HEK293 (cell line): Measurements from ENCODE around the gene SEMA3F.

Source experiments
- CTCF ChIA-PET: fragments of 350-600 bp; formaldehyde crosslinking; extraction: SDS; loops from one replicate; lab custom pipeline; 2021; ENCODE audit warnings: antibody characterized with exemption; lab: Yijun Ruan, JAX
- POLR2A ChIA-PET: fragments of 300-600 bp; formaldehyde crosslinking; extraction: SDS; loops from one replicate; lab custom pipeline; 2020; ENCODE audit warnings: antibody characterized with exemption, inconsistent platforms; lab: Yijun Ruan, JAX
- H3K27ac ChIP-seq: fragments of 200-500 bp; sonication (Bioruptor generic); 2 replicates; pipeline ENCODE4 v1.5.1; 2014; ENCODE audit warnings: low read depth, low read length, control low read depth, inconsistent platforms; ENCODE audit errors: extremely low read depth
- H3K36me3 ChIP-seq, 2 experiments: fragments of 200-500 bp in 1 of 2; sonication (Bioruptor generic) in 1 of 2; 1 replicate in 1 of 2; 2 replicates in 1 of 2; pipeline ENCODE4 v1.5.1; 2014 to 2017; ENCODE audit warnings: inconsistent platforms in 2 of 2, low read length in 2 of 2; ENCODE audit not compliant: control insufficient read depth in 2 of 2, insufficient read depth in 1 of 2
- H3K4me1 ChIP-seq: fragments of 200-500 bp; sonication (Bioruptor generic); 2 replicates; pipeline ENCODE4 v1.5.1; 2014; ENCODE audit warnings: mild to moderate bottlenecking, low read length, inconsistent platforms; ENCODE audit not compliant: control insufficient read depth, insufficient read depth
- H3K4me3 ChIP-seq: 2 replicates; pipeline ENCODE4 v1.5.1; 2011; ENCODE audit warnings: low read depth, mild to moderate bottlenecking, control low read depth, low read length, moderate library complexity
- H3K9me3 ChIP-seq: fragments of 200-500 bp; sonication (Bioruptor generic); 2 replicates; pipeline ENCODE4 v1.5.1; 2014; ENCODE audit warnings: low read depth, low read length, inconsistent platforms; ENCODE audit not compliant: control insufficient read depth, insufficient read depth
- BCL11A ChIP-seq: fragments of 450-650 bp; formaldehyde crosslinking; IDR thresholded peaks from 2 replicates; pipeline ENCODE4 v1.5.1; 2016; ENCODE audit warnings: low read depth, missing biosample characterization, missing genetic modification characterization
- REST ChIP-seq: fragments of 450-650 bp; formaldehyde crosslinking; IDR thresholded peaks from 2 replicates; pipeline ENCODE4 v1.5.1; 2016; ENCODE audit warnings: missing biosample characterization, missing genetic modification characterization
- SP3 ChIP-seq: fragments of 450-650 bp; formaldehyde crosslinking; IDR thresholded peaks from 2 replicates; pipeline ENCODE4 v1.5.1; 2016; ENCODE audit warnings: missing biosample characterization, missing genetic modification characterization
- ZBTB17 ChIP-seq: fragments of 450-650 bp; formaldehyde crosslinking; IDR thresholded peaks from 2 replicates; pipeline ENCODE4 v1.5.1; 2016; ENCODE audit warnings: missing biosample characterization, missing genetic modification characterization
- ZFP41 ChIP-seq: fragments of 450-650 bp; formaldehyde crosslinking; IDR thresholded peaks from 2 replicates; pipeline ENCODE4 v1.5.1; 2016; ENCODE audit warnings: missing biosample characterization, missing genetic modification characterization, borderline replicate concordance
- ZNF133 ChIP-seq: fragments of 450-650 bp; formaldehyde crosslinking; IDR thresholded peaks from 2 replicates; pipeline ENCODE4 v1.5.1; 2016; ENCODE audit warnings: missing biosample characterization, missing genetic modification characterization
- ZNF146 ChIP-seq: fragments of 450-650 bp; formaldehyde crosslinking; IDR thresholded peaks from 2 replicates; pipeline ENCODE4 v1.5.1; 2016; ENCODE audit warnings: missing biosample characterization, missing genetic modification characterization
- ZNF335 ChIP-seq: fragments of 450-650 bp; formaldehyde crosslinking; conservative IDR thresholded peaks from 2 replicates; pipeline ENCODE4 v1.5.1; 2016; ENCODE audit warnings: missing biosample characterization, missing genetic modification characterization
- ZNF341 ChIP-seq: fragments of 450-650 bp; formaldehyde crosslinking; IDR thresholded peaks from 2 replicates; pipeline ENCODE4; 2016; ENCODE audit warnings: low read depth, missing biosample characterization, missing genetic modification characterization
- ZNF350 ChIP-seq: fragments of 450-650 bp; formaldehyde crosslinking; IDR thresholded peaks from 2 replicates; pipeline ENCODE4 v1.5.0; 2017; ENCODE audit warnings: missing biosample characterization, mild to moderate bottlenecking, missing genetic modification characterization
- ZNF621 ChIP-seq: fragments of 450-650 bp; formaldehyde crosslinking; IDR thresholded peaks from 2 replicates; pipeline ENCODE4 v1.5.1; 2017; ENCODE audit warnings: missing biosample characterization, missing genetic modification characterization
- ZNF626 ChIP-seq: fragments of 450-650 bp; sonication (Bioruptor Pico); formaldehyde crosslinking; IDR thresholded peaks from 2 replicates; pipeline ENCODE4 v1.5.1; 2018; ENCODE audit warnings: missing biosample characterization, missing genetic modification characterization, inconsistent platforms
- ZNF701 ChIP-seq: fragments of 450-650 bp; formaldehyde crosslinking; IDR thresholded peaks from 2 replicates; pipeline ENCODE4 v1.5.1; 2016; ENCODE audit warnings: missing biosample characterization, missing genetic modification characterization
- ZNF785 ChIP-seq: fragments of 450-650 bp; formaldehyde crosslinking; IDR thresholded peaks from 2 replicates; pipeline ENCODE4 v1.5.1; 2016; ENCODE audit warnings: missing biosample characterization, missing genetic modification characterization
- ZSCAN5A ChIP-seq: fragments of 450-650 bp; formaldehyde crosslinking; IDR thresholded peaks from 2 replicates; pipeline ENCODE4 v1.5.1; 2016; ENCODE audit warnings: missing biosample characterization, missing genetic modification characterization
- TF ChIP-seq, protein P1 (sequence below): fragments of 450-650 bp; formaldehyde crosslinking; IDR thresholded peaks from 2 replicates; pipeline ENCODE4 v1.5.1; 2016; ENCODE audit warnings: missing biosample characterization, missing genetic modification characterization, borderline replicate concordance
- TF ChIP-seq, protein P2 (sequence below): fragments of 450-650 bp; formaldehyde crosslinking; conservative IDR thresholded peaks from 2 replicates; pipeline ENCODE4 v1.5.1; 2016; ENCODE audit warnings: low read depth, missing biosample characterization, missing genetic modification characterization
- TF ChIP-seq, protein P3 (sequence below): fragments of 450-650 bp; formaldehyde crosslinking; IDR thresholded peaks from 2 replicates; pipeline ENCODE4 v1.5.1; 2017; ENCODE audit warnings: missing biosample characterization, mild to moderate bottlenecking, missing genetic modification characterization, moderate library complexity
- TF ChIP-seq, protein P4 (sequence below): fragments of 450-650 bp; formaldehyde crosslinking; IDR thresholded peaks from 2 replicates; pipeline ENCODE4 v1.5.1; 2016; ENCODE audit warnings: missing biosample characterization, missing genetic modification characterization

Gene SEMA3F

DNA sequence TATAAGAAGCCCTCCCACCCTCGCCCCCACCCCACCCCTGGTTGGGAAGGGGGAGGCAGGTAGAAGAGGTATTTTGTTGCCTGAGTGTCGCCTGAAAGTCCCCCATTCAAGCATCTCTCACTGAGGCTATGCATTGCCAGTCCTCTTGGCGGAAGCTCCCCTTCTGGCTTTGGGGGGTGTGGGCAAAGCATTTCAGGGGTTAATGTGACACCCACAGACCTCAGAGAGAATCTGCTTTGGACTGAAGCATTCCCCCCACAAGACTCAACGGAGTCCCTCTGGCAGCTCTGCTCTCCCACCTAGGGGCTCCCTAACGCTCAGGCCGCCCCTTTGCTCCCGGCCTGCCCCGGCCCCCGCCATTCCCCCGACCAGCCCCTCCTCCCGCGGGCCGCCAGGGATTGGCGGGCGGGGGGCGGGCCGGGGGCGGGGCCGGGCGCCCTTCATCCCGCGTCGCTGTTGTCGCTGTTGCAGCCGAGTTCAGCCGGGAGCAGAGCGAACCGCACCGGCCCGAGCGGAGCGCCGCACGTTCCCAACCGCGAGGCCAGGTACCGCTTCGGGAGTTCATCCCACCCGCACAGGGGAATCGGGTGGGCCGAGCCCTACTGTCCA, 49.8 kb downstream of the SEMA3F start, which contains the start of gene SLC38A3:
Gene SLC38A3, plus strand, starts transcription at position 468 of the 609 bp plus-strand sequence. CDS start 8,929 bp downstream, outside the sequence.
- Histone ChIP-seq H3K4me3 (peak within 1 kb of the TSS; percentile 44), H3K36me3 (no peaks in the 10 kb centered on the region), H3K27ac (no peak within 1 kb of the TSS), H3K4me1 (no peaks in the 10 kb centered on the region), H3K9me3 (no peaks in the 10 kb centered on the region)
- CTCF ChIA-PET: interaction anchor here (1.0 to 4.4 kb wide), 3 partner anchors 10 to 42 kb away, joined by 4 to 39 read pairs (median 6); no protein-coding TSS in a partner anchor
- POLR2A ChIA-PET: interaction anchor here (0.6 to 1.4 kb wide), 3 partner anchors 10 to 20 kb away, joined by 3 to 8 read pairs (median 3); no protein-coding TSS in a partner anchor
- TF ChIP-seq REST (tag by site-specific recombination) (no peak), ZNF621 (tag by site-specific recombination) (no peak), ZFP41 (no peak), ZNF335 (tag by site-specific recombination) (peak; percentile 46; the same call in 1 of the 2 replicates), ZSCAN5A (tag by site-specific recombination) (no peak), ZNF133 (tag by site-specific recombination) (no peak), ZBTB17 (tag by site-specific recombination) (0 out of 2 replicates have a peak, but pooled peaks have one; percentile 22), ZNF350 (tag by site-specific recombination) (no peak), ZNF701 (no peak), ZNF146 (tag by site-specific recombination) (no peak), BCL11A (tag by site-specific recombination) (no peak), ZNF785 (tag by site-specific recombination) (no peak), ZNF626 (tag by site-specific recombination) (no peak), SP3 (peak; percentile 32; the same call in 1 of the 2 replicates), ZNF341 (tag by site-specific recombination) (peak; percentile 75)
- TF ChIP-seq, protein P1, sequence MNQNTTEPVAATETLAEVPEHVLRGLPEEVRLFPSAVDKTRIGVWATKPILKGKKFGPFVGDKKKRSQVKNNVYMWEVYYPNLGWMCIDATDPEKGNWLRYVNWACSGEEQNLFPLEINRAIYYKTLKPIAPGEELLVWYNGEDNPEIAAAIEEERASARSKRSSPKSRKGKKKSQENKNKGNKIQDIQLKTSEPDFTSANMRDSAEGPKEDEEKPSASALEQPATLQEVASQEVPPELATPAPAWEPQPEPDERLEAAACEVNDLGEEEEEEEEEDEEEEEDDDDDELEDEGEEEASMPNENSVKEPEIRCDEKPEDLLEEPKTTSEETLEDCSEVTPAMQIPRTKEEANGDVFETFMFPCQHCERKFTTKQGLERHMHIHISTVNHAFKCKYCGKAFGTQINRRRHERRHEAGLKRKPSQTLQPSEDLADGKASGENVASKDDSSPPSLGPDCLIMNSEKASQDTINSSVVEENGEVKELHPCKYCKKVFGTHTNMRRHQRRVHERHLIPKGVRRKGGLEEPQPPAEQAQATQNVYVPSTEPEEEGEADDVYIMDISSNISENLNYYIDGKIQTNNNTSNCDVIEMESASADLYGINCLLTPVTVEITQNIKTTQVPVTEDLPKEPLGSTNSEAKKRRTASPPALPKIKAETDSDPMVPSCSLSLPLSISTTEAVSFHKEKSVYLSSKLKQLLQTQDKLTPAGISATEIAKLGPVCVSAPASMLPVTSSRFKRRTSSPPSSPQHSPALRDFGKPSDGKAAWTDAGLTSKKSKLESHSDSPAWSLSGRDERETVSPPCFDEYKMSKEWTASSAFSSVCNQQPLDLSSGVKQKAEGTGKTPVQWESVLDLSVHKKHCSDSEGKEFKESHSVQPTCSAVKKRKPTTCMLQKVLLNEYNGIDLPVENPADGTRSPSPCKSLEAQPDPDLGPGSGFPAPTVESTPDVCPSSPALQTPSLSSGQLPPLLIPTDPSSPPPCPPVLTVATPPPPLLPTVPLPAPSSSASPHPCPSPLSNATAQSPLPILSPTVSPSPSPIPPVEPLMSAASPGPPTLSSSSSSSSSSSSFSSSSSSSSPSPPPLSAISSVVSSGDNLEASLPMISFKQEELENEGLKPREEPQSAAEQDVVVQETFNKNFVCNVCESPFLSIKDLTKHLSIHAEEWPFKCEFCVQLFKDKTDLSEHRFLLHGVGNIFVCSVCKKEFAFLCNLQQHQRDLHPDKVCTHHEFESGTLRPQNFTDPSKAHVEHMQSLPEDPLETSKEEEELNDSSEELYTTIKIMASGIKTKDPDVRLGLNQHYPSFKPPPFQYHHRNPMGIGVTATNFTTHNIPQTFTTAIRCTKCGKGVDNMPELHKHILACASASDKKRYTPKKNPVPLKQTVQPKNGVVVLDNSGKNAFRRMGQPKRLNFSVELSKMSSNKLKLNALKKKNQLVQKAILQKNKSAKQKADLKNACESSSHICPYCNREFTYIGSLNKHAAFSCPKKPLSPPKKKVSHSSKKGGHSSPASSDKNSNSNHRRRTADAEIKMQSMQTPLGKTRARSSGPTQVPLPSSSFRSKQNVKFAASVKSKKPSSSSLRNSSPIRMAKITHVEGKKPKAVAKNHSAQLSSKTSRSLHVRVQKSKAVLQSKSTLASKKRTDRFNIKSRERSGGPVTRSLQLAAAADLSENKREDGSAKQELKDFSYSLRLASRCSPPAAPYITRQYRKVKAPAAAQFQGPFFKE: no peak
- TF ChIP-seq, protein P2, sequence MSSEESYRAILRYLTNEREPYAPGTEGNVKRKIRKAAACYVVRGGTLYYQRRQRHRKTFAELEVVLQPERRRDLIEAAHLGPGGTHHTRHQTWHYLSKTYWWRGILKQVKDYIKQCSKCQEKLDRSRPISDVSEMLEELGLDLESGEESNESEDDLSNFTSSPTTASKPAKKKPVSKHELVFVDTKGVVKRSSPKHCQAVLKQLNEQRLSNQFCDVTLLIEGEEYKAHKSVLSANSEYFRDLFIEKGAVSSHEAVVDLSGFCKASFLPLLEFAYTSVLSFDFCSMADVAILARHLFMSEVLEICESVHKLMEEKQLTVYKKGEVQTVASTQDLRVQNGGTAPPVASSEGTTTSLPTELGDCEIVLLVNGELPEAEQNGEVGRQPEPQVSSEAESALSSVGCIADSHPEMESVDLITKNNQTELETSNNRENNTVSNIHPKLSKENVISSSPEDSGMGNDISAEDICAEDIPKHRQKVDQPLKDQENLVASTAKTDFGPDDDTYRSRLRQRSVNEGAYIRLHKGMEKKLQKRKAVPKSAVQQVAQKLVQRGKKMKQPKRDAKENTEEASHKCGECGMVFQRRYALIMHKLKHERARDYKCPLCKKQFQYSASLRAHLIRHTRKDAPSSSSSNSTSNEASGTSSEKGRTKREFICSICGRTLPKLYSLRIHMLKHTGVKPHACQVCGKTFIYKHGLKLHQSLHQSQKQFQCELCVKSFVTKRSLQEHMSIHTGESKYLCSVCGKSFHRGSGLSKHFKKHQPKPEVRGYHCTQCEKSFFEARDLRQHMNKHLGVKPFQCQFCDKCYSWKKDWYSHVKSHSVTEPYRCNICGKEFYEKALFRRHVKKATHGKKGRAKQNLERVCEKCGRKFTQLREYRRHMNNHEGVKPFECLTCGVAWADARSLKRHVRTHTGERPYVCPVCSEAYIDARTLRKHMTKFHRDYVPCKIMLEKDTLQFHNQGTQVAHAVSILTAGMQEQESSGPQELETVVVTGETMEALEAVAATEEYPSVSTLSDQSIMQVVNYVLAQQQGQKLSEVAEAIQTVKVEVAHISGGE (tag by site-specific recombination): no peak
- TF ChIP-seq, protein P3, sequence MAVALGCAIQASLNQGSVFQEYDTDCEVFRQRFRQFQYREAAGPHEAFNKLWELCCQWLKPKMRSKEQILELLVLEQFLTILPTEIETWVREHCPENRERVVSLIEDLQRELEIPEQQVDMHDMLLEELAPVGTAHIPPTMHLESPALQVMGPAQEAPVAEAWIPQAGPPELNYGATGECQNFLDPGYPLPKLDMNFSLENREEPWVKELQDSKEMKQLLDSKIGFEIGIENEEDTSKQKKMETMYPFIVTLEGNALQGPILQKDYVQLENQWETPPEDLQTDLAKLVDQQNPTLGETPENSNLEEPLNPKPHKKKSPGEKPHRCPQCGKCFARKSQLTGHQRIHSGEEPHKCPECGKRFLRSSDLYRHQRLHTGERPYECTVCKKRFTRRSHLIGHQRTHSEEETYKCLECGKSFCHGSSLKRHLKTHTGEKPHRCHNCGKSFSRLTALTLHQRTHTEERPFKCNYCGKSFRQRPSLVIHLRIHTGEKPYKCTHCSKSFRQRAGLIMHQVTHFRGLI: no peak
- TF ChIP-seq, protein P4, sequence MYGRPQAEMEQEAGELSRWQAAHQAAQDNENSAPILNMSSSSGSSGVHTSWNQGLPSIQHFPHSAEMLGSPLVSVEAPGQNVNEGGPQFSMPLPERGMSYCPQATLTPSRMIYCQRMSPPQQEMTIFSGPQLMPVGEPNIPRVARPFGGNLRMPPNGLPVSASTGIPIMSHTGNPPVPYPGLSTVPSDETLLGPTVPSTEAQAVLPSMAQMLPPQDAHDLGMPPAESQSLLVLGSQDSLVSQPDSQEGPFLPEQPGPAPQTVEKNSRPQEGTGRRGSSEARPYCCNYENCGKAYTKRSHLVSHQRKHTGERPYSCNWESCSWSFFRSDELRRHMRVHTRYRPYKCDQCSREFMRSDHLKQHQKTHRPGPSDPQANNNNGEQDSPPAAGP (tag by site-specific recombination): no peak
